ENCODE data around the gene LRRTM3.
A peak's percentile ranks its signal among the peaks of the same experiment; 100 is the strongest.

The LRRTM3 gene

GRCh38 chr10:66929375-66929774 lies 3.5 kb downstream of the LRRTM3 start:
- H3K4me3 ChIP-seq (replicated peaks; ENCODE audit: low read depth, low read length): no peak overlapping the region
- TF ChIP-seq CTCF (IDR thresholded peaks at IDR 0.05; ENCODE audit: low read depth, low read length, missing control alignments): no peak
- no peak for DNase-seq (ENCODE audit: extremely low read depth, low read depth)

- peak; percentile 35 for DNase-seq (ENCODE audit: extremely low read depth, low read depth)
- H3K4me3 ChIP-seq (replicated peaks; ENCODE audit: low read depth, low read length): no peak overlapping the region
- TF ChIP-seq CTCF (IDR thresholded peaks at IDR 0.05; ENCODE audit: low read depth, low read length, missing control alignments): peak; percentile 63
These were observed 5.6 kb downstream of the LRRTM3 start for GRCh38 chr10:66931340-66931948.

- TF ChIP-seq CTCF (IDR thresholded peaks at IDR 0.05; ENCODE audit: low read depth, low read length, missing control alignments): no peak
- no peak for DNase-seq (ENCODE audit: extremely low read depth, low read depth)
- no peak overlapping the region for H3K4me3 ChIP-seq (replicated peaks; ENCODE audit: low read depth, low read length)
These were observed 6.1 kb downstream of the LRRTM3 start for GRCh38 chr10:66931949-66932343.

GRCh38 chr10:66934711-66935110 lies 8.9 kb downstream of the LRRTM3 start:
- DNase-seq (ENCODE audit: extremely low read depth, low read depth): no peak
- H3K4me3 ChIP-seq (replicated peaks; ENCODE audit: low read depth, low read length): no peak overlapping the region
- no peak for TF ChIP-seq CTCF (IDR thresholded peaks at IDR 0.05; ENCODE audit: low read depth, low read length, missing control alignments)

- DNase-seq (ENCODE audit: extremely low read depth, low read depth): no peak
- no peak overlapping the region for H3K4me3 ChIP-seq (replicated peaks; ENCODE audit: low read depth, low read length)
- no peak for TF ChIP-seq CTCF (IDR thresholded peaks at IDR 0.05; ENCODE audit: low read depth, low read length, missing control alignments)
These were observed 15.1 kb downstream of the LRRTM3 start for GRCh38 chr10:66940965-66941364.

- no peak for TF ChIP-seq CTCF (IDR thresholded peaks at IDR 0.05; ENCODE audit: low read depth, low read length, missing control alignments)
- DNase-seq (ENCODE audit: extremely low read depth, low read depth): no peak
- no peak overlapping the region for H3K4me3 ChIP-seq (replicated peaks; ENCODE audit: low read depth, low read length)
These were observed 15.7 kb downstream of the LRRTM3 start for GRCh38 chr10:66941491-66941890.

- H3K4me3 ChIP-seq (replicated peaks; ENCODE audit: low read depth, low read length): no peak overlapping the region
- no peak for TF ChIP-seq CTCF (IDR thresholded peaks at IDR 0.05; ENCODE audit: low read depth, low read length, missing control alignments)
- DNase-seq (ENCODE audit: extremely low read depth, low read depth): no peak
These were observed 16.6 kb downstream of the LRRTM3 start for GRCh38 chr10:66942407-66942806.
